ENCODE results near the gene NUDT12.

Gene NUDT12

GRCh38 chr5:103541114-103541513 is 21.5 kb downstream of the NUDT12 start:
- DNase-seq (ENCODE audit: low spot score): no peak

- DNase-seq (ENCODE audit: low spot score): no peak
Measured at GRCh38 chr5:103539376-103540330, 22.9 kb downstream of the NUDT12 start.

- no peak for DNase-seq (ENCODE audit: low spot score)
Measured at GRCh38 chr5:103532086-103532734, 30.4 kb downstream of the NUDT12 start.

- DNase-seq (ENCODE audit: low spot score): no peak
Measured at GRCh38 chr5:103526164-103526915, 36.2 kb downstream of the NUDT12 start.

GRCh38 chr5:103525361-103525760 is 37.2 kb downstream of the NUDT12 start:
- DNase-seq (ENCODE audit: low spot score): no peak

GRCh38 chr5:103523319-103523718 is 39.3 kb downstream of the NUDT12 start:
- DNase-seq (ENCODE audit: low spot score): no peak

- no peak for DNase-seq (ENCODE audit: low spot score)
Measured at GRCh38 chr5:103522586-103522985, 40.0 kb downstream of the NUDT12 start.

- no peak for DNase-seq (ENCODE audit: low spot score)
Measured at GRCh38 chr5:103519550-103519949, 43.0 kb downstream of the NUDT12 start.

GRCh38 chr5:103514371-103514770 is 48.2 kb downstream of the NUDT12 start:
- DNase-seq (ENCODE audit: low spot score): no peak

- DNase-seq (ENCODE audit: low spot score): no peak
Measured at GRCh38 chr5:103513701-103514100, 48.9 kb downstream of the NUDT12 start.

GRCh38 chr5:103512500-103512899 is 50.1 kb downstream of the NUDT12 start:
- no peak for DNase-seq (ENCODE audit: low spot score)

- DNase-seq (ENCODE audit: low spot score): no peak
Measured at GRCh38 chr5:103511554-103511885, 51.1 kb downstream of the NUDT12 start.

GRCh38 chr5:103510851-103511553 is 51.6 kb downstream of the NUDT12 start:
- no peak for DNase-seq (ENCODE audit: low spot score)

GRCh38 chr5:103505581-103506305 is 56.8 kb downstream of the NUDT12 start:
- DNase-seq (ENCODE audit: low spot score): no peak

GRCh38 chr5:103503066-103503465 is 59.5 kb downstream of the NUDT12 start:
- DNase-seq (ENCODE audit: low spot score): no peak

GRCh38 chr5:103502662-103503061 is 59.9 kb downstream of the NUDT12 start:
- DNase-seq (ENCODE audit: low spot score): no peak
